ENCODE results near the gene NFATC1.

NFATC1 gene

GRCh38 chr18:79395761-79396404 is at the start of gene NFATC1:
NFATC1 (plus strand) TSS chr18:79395930; CDS start chr18:79396225, 295 bp downstream.
- H3K4me3 ChIP-seq (ENCODE audit: low read length), result peak within 1 kb of the TSS; percentile 50; the same call in 1 of the 2 replicates
- peaks cover 51% of the 10 kb centered on the region for H3K27me3 ChIP-seq (ENCODE audit: control insufficient read depth, insufficient read depth, low read length)
- WGBS (ENCODE audit: insufficient coverage, insufficient read length), result no CpG with 5 or more reads among the region's 91 CpGs
- H3K4me1 ChIP-seq (ENCODE audit: control insufficient read depth, insufficient read depth, low read length), result peaks cover 7% of the 10 kb centered on the region
- H3K9me3 ChIP-seq (ENCODE audit: control insufficient read depth, insufficient read depth, low read length), result no peaks in the 10 kb centered on the region
- H3K27ac ChIP-seq (ENCODE audit: low read length), result no peak within 1 kb of the TSS
- no peak for DNase-seq (ENCODE audit: low read depth, low spot score)
- no peaks in the 10 kb centered on the region for H3K36me3 ChIP-seq (ENCODE audit: control insufficient read depth, insufficient read depth, low read length)

DNA sequence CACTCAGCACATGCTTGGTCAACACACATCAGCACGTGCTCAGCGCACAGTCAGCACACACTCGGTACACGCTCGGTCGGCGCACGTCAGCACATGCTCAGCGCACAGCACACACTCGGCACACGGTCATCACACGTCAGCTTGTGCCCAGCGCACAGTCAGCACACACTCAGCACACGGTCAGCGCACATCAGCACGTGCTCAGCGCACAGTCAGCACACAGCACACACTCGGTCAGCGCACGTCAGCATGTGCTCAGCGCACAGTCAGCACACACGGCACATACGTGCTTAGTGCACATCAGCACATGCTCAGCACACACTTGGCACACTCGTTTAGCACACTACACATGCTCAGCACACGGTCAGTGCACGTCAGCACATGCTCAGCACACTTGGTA is 49.7 kb upstream of the NFATC1 start:
- no peak for DNase-seq (ENCODE audit: low read depth, low spot score)
- WGBS (ENCODE audit: insufficient coverage, insufficient read length), result no CpG with 5 or more reads among the region's 26 CpGs

DNA sequence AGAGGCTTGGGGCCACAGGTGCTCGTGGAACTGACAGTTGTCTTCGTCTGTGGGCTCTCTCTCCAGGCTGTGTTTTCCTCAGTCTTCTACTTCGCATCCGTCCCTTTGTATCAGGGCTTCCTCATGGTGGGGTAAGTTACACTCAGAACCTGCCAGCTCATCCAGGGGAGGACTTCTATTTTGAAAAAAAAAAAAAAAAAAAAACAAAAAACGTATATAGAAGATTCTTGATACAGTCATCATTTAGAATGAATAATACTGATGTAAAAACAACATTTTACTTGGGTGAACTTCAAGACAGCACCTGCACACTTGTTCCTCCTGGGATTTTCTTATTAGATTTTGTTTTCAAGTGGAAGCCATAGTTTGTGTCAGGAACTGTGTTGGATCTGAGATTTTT is 47.7 kb upstream of the NFATC1 start:
- H3K4me1 ChIP-seq (ENCODE audit: control insufficient read depth, insufficient read depth, low read length), result no peaks in the 10 kb centered on the region
- peaks cover 7% of the 10 kb centered on the region for H3K36me3 ChIP-seq (ENCODE audit: control insufficient read depth, insufficient read depth, low read length)
- no peaks in the 10 kb centered on the region for H3K9me3 ChIP-seq (ENCODE audit: control insufficient read depth, insufficient read depth, low read length)
- H3K27ac ChIP-seq (ENCODE audit: low read length), result no peak overlapping the region
- no peak overlapping the region for H3K4me3 ChIP-seq (ENCODE audit: low read length)
- H3K27me3 ChIP-seq (ENCODE audit: control insufficient read depth, insufficient read depth, low read length), result no peaks in the 10 kb centered on the region
- DNase-seq (ENCODE audit: low read depth, low spot score), result no peak
- no CpG with 5 or more reads among the region's 5 CpGs for WGBS (ENCODE audit: insufficient coverage, insufficient read length)

More for the DNA sequence above, 49.7 kb upstream of the NFATC1 start:
- Histone ChIP-seq H3K36me3 (ENCODE audit: control insufficient read depth, insufficient read depth, low read length) (peaks cover 7% of the 10 kb centered on the region), H3K27ac (ENCODE audit: low read length) (no peak overlapping the region), H3K9me3 (ENCODE audit: control insufficient read depth, insufficient read depth, low read length) (no peaks in the 10 kb centered on the region), H3K4me1 (ENCODE audit: control insufficient read depth, insufficient read depth, low read length) (no peaks in the 10 kb centered on the region), H3K4me3 (ENCODE audit: low read length) (no peak overlapping the region), H3K27me3 (ENCODE audit: control insufficient read depth, insufficient read depth, low read length) (no peaks in the 10 kb centered on the region)

DNA sequence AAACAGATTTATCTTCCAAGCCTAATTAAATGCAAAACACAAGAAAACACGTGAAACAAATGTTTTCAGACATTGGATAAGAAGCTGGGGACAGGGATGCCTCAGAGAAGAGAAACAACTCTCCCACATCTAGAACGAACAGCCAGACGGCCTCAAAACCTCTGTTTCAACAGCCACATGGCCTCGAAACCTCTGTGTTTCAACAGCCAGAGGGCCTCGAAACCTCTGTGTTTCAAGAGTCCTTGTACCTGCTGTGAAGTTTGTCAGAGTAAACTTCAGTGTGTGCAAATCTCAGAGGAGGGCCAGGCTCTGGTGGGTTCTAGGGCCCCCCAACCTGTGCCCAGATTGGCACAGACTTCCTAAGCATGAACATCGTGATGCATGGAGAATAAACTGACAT is 43.3 kb upstream of the NFATC1 start:
- Histone ChIP-seq H3K9me3 (ENCODE audit: control insufficient read depth, insufficient read depth, low read length) (no peaks in the 10 kb centered on the region), H3K4me1 (ENCODE audit: control insufficient read depth, insufficient read depth, low read length) (no peaks in the 10 kb centered on the region), H3K27me3 (ENCODE audit: control insufficient read depth, insufficient read depth, low read length) (no peaks in the 10 kb centered on the region), H3K4me3 (ENCODE audit: low read length) (no peak overlapping the region), H3K36me3 (ENCODE audit: control insufficient read depth, insufficient read depth, low read length) (no peaks in the 10 kb centered on the region), H3K27ac (ENCODE audit: low read length) (no peak overlapping the region)
- DNase-seq (ENCODE audit: low read depth, low spot score), result no peak
- no CpG with 5 or more reads among the region's 6 CpGs for WGBS (ENCODE audit: insufficient coverage, insufficient read length)

GRCh38 chr18:79353267-79353666 is 42.5 kb upstream of the NFATC1 start:
- H3K36me3 ChIP-seq (ENCODE audit: control insufficient read depth, insufficient read depth, low read length), result no peaks in the 10 kb centered on the region
- H3K4me3 ChIP-seq (ENCODE audit: low read length), result no peak overlapping the region
- no peaks in the 10 kb centered on the region for H3K27me3 ChIP-seq (ENCODE audit: control insufficient read depth, insufficient read depth, low read length)
- DNase-seq (ENCODE audit: low read depth, low spot score), result no peak
- no peaks in the 10 kb centered on the region for H3K9me3 ChIP-seq (ENCODE audit: control insufficient read depth, insufficient read depth, low read length)
- H3K4me1 ChIP-seq (ENCODE audit: control insufficient read depth, insufficient read depth, low read length), result no peaks in the 10 kb centered on the region
- no CpG with 5 or more reads among the region's 17 CpGs for WGBS (ENCODE audit: insufficient coverage, insufficient read length)
- no peak overlapping the region for H3K27ac ChIP-seq (ENCODE audit: low read length)

- no peak for DNase-seq (ENCODE audit: low read depth, low spot score)
- WGBS (ENCODE audit: insufficient coverage, insufficient read length), result no CpG with 5 or more reads among the region's 8 CpGs
These were observed 41.4 kb upstream of the NFATC1 start for GRCh38 chr18:79354350-79354749.

DNA sequence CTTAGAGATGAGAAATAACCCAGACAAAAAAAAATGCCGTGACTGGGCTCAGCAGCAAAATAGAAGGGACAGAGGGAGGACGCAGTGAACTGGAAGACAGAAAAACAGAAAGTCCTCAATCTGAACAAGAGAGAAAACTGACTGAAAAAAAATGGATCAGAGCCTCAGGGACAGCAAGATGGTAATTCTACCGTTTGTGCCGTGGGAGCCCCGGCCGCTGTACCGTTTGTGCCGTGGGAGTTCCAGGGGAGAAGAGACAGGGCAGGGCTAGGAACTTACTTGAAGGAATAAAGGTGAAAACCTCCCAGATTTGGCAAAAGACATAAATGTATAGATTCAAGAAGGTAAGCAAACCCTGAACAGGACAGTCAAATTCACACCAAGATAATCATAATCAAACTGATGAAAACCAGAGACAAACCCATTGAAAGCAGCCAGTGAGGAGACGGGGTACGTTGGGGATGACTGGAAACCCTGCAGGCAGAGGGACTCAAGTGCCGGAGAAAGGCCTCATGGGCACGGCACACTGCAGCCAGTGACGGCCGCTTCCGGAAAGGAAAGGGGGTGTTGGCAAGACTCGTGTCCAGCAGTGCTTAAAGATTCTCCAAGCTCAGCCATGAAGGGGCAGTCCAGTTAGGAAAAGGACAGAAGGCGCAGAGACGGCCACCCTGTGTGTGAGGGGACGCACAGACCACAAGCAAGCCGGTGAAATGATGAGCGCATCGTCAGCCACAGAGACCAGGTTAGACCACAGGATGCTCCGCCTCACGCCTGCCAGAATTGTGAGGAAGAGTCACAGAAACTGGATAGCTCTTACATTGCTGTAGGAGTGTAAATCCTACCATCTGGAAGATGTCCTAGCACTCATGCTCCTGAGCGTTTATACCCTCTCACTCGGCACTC is 40.0 kb upstream of the NFATC1 start:
- Histone ChIP-seq H3K36me3 (ENCODE audit: control insufficient read depth, insufficient read depth, low read length) (no peaks in the 10 kb centered on the region), H3K9me3 (ENCODE audit: control insufficient read depth, insufficient read depth, low read length) (no peaks in the 10 kb centered on the region), H3K27me3 (ENCODE audit: control insufficient read depth, insufficient read depth, low read length) (no peaks in the 10 kb centered on the region), H3K4me3 (ENCODE audit: low read length) (no peak overlapping the region), H3K4me1 (ENCODE audit: control insufficient read depth, insufficient read depth, low read length) (no peaks in the 10 kb centered on the region), H3K27ac (ENCODE audit: low read length) (no peak overlapping the region)
- no peak for DNase-seq (ENCODE audit: low read depth, low spot score)
- no CpG with 5 or more reads among the region's 26 CpGs for whole genome bisulfite sequencing (ENCODE audit: insufficient coverage, insufficient read length)

More at GRCh38 chr18:79354350-79354749, 41.4 kb upstream of the NFATC1 start:
- no peak overlapping the region for H3K27ac ChIP-seq (ENCODE audit: low read length)
- H3K9me3 ChIP-seq (ENCODE audit: control insufficient read depth, insufficient read depth, low read length), result no peaks in the 10 kb centered on the region
- H3K4me1 ChIP-seq (ENCODE audit: control insufficient read depth, insufficient read depth, low read length), result no peaks in the 10 kb centered on the region
- no peak overlapping the region for H3K4me3 ChIP-seq (ENCODE audit: low read length)
- no peaks in the 10 kb centered on the region for H3K27me3 ChIP-seq (ENCODE audit: control insufficient read depth, insufficient read depth, low read length)
- H3K36me3 ChIP-seq (ENCODE audit: control insufficient read depth, insufficient read depth, low read length), result no peaks in the 10 kb centered on the region

DNA sequence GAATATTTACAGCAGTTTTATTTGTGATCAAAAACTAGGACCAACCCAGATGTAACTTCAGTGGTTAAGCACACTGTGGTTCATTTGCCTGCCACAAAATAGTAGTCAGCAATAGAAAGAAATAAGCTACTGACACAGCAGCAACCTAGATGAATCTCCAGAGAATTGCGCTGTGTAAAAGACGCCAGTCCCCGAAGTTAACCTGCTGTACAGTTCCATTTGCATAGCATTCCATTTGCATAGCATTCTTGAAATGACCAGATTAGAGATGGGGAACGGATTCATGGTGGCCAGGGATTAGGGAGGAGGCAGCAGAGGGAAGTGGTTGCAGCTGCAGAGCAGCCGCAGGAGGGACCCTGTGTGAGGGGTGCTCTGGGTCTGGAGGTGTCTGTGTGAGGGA is 39.3 kb upstream of the NFATC1 start:
- Histone ChIP-seq H3K36me3 (ENCODE audit: control insufficient read depth, insufficient read depth, low read length) (no peaks in the 10 kb centered on the region), H3K4me1 (ENCODE audit: control insufficient read depth, insufficient read depth, low read length) (no peaks in the 10 kb centered on the region), H3K9me3 (ENCODE audit: control insufficient read depth, insufficient read depth, low read length) (no peaks in the 10 kb centered on the region), H3K4me3 (ENCODE audit: low read length) (no peak overlapping the region), H3K27ac (ENCODE audit: low read length) (no peak overlapping the region), H3K27me3 (ENCODE audit: control insufficient read depth, insufficient read depth, low read length) (no peaks in the 10 kb centered on the region)
- no peak for DNase-seq (ENCODE audit: low read depth, low spot score)
- WGBS (ENCODE audit: insufficient coverage, insufficient read length), result no CpG with 5 or more reads among the region's 5 CpGs

GRCh38 chr18:79360933-79361332 is 34.8 kb upstream of the NFATC1 start:
- H3K4me1 ChIP-seq (ENCODE audit: control insufficient read depth, insufficient read depth, low read length), result no peaks in the 10 kb centered on the region; the same call in 1 of the 2 replicates
- H3K4me3 ChIP-seq (ENCODE audit: low read length), result no peak overlapping the region
- H3K27ac ChIP-seq (ENCODE audit: low read length), result no peak overlapping the region
- no CpG with 5 or more reads among the region's 12 CpGs for WGBS (ENCODE audit: insufficient coverage, insufficient read length)
- H3K27me3 ChIP-seq (ENCODE audit: control insufficient read depth, insufficient read depth, low read length), result no peaks in the 10 kb centered on the region
- H3K36me3 ChIP-seq (ENCODE audit: control insufficient read depth, insufficient read depth, low read length), result no peaks in the 10 kb centered on the region
- DNase-seq (ENCODE audit: low read depth, low spot score), result no peak
- H3K9me3 ChIP-seq (ENCODE audit: control insufficient read depth, insufficient read depth, low read length), result no peaks in the 10 kb centered on the region

DNA sequence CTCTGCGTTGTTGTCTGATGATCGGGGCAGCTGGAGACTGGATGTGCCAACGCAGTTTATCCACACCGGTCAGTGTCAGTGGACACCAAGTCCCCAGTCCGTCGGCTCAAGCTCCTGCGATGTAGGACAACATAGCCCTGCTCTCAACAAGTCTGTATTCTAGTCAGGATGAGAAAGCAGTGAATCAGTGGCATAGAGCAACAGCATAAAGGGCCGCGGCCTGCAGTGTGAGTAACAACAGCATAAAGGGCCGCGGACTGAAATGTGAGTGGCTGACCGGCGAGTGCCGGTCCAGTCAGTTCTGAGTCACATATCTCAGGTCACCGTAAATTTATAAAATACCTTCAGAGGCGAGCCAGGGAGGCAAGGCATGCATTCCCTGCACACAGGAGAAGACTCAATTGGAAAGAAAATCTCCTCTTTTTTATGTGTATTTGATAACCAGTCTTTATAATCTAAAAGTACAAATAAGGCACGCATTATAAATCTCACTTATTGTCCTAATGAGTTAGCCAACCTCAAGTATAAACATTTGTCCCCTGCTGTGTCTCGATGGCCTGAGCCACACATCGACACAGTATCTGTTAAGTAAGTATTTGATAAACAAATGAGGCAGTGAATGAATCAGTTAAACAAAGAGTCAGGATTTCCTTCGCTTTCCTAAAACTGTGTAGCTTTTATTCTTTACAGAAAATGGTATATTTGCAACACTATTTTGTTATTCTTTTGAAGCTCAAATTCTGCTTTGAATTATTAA is 33.8 kb upstream of the NFATC1 start:
- no peak for DNase-seq (ENCODE audit: low read depth, low spot score)
- no peaks in the 10 kb centered on the region; the same call in 1 of the 2 replicates for H3K4me1 ChIP-seq (ENCODE audit: control insufficient read depth, insufficient read depth, low read length)
- H3K9me3 ChIP-seq (ENCODE audit: control insufficient read depth, insufficient read depth, low read length), result no peaks in the 10 kb centered on the region
- no CpG with 5 or more reads among the region's 20 CpGs for whole genome bisulfite sequencing (ENCODE audit: insufficient coverage, insufficient read length)
- H3K27me3 ChIP-seq (ENCODE audit: control insufficient read depth, insufficient read depth, low read length), result no peaks in the 10 kb centered on the region
- no peaks in the 10 kb centered on the region for H3K36me3 ChIP-seq (ENCODE audit: control insufficient read depth, insufficient read depth, low read length)
- no peak overlapping the region for H3K27ac ChIP-seq (ENCODE audit: low read length)
- H3K4me3 ChIP-seq (ENCODE audit: low read length), result no peak overlapping the region
